Stimulated activated CD4-positive, alpha-beta T cell treated with anti-CD3 and anti-CD28 coated beads, Interleukin-2, amount 100 ng/mL, for 48 hours (primary cell): Measurements from ENCODE around the gene TXLNG.

ENCODE experiments used
- DNase-seq, 2 donors: peaks; one replicate each; pipeline ENCODE4 v3.0.0-alpha.2; 2020

Gene TXLNG

GRCh38 chrX:16785247-16786138, 773 bp upstream of the TXLNG start:
- DNase-seq = no peak

GRCh38 chrX:16786791-16787735, 797 bp downstream of the TXLNG start:
- peak; percentile 3 to 29 for DNase-seq

GRCh38 chrX:16788477-16788876, 2.2 kb downstream of the TXLNG start:
- DNase-seq = no peak

GRCh38 chrX:16796298-16796697, 10.0 kb downstream of the TXLNG start:
- DNase-seq = no peak

- DNase-seq = no peak
These were observed 11.1 kb downstream of the TXLNG start for GRCh38 chrX:16797358-16797757.

- DNase-seq = no peak
These were observed 11.6 kb downstream of the TXLNG start for GRCh38 chrX:16797841-16798240.

GRCh38 chrX:16804923-16805464, 18.7 kb downstream of the TXLNG start:
- DNase-seq = no peak

- DNase-seq = no peak
These were observed 21.3 kb downstream of the TXLNG start for GRCh38 chrX:16807548-16807947.

- no peak for DNase-seq
These were observed 21.8 kb downstream of the TXLNG start for GRCh38 chrX:16807976-16808542.

GRCh38 chrX:16814597-16814996, 28.3 kb downstream of the TXLNG start:
- DNase-seq = no peak

GRCh38 chrX:16819634-16820033, 33.4 kb downstream of the TXLNG start:
- no peak for DNase-seq

- DNase-seq = no peak
These were observed 36.5 kb downstream of the TXLNG start for GRCh38 chrX:16822723-16823122.

- no peak for DNase-seq
These were observed 39.2 kb downstream of the TXLNG start for GRCh38 chrX:16825264-16826035.

- no peak for DNase-seq
These were observed 39.9 kb downstream of the TXLNG start for GRCh38 chrX:16826207-16826606.

GRCh38 chrX:16827225-16827624, 41.0 kb downstream of the TXLNG start:
- DNase-seq = no peak

GRCh38 chrX:16828124-16828908, 42.0 kb downstream of the TXLNG start:
- DNase-seq = no peak

GRCh38 chrX:16832301-16832700, 46.0 kb downstream of the TXLNG start:
- no peak for DNase-seq

GRCh38 chrX:16834806-16835205, 48.5 kb downstream of the TXLNG start:
- DNase-seq = no peak

- DNase-seq = no peak
These were observed 50.1 kb downstream of the TXLNG start for GRCh38 chrX:16836371-16836770.

- no peak for DNase-seq
These were observed 52.2 kb downstream of the TXLNG start for GRCh38 chrX:16838202-16839066.
